Prostate gland (tissue), 2 donors: ENCODE results near the gene EPHB2. TPM values are rescaled to one million over a fixed set of nuclear protein-coding genes. Genes with fewer than 3 reads are reported as not detected.
"Not testable (repeated sequence)": the region's sequence is repeated elsewhere in the genome, so short reads cannot be mapped to it uniquely, and the experiment has no call there.

Source experiments
- DNase-seq: peaks from one replicate; pipeline ENCODE4 v3.0.0-alpha.2; 2019; ENCODE audit warnings: low spot score
- H3K27ac ChIP-seq, 2 donors: fragments of 200-600 bp; sonication (generic); 2 replicates each; pipeline ENCODE4 v1.5.1; 2017 to 2019
- H3K27me3 ChIP-seq: fragments of 200-600 bp; sonication (generic); replicated peaks from 2 replicates; pipeline ENCODE4 v1.5.1; 2019; ENCODE audit not compliant: insufficient read depth
- H3K36me3 ChIP-seq, 2 donors: fragments of 200-600 bp; sonication (generic); 1 replicate in 1 of 2; 2 replicates in 1 of 2; pipeline versions ENCODE4 v1.5.1 to v1.8.1; 2017 to 2019
- H3K4me1 ChIP-seq: fragments of 200-600 bp; sonication (generic); replicated peaks from 2 replicates; pipeline ENCODE4 v1.5.1; 2019
- H3K4me3 ChIP-seq, 2 donors: fragments of 200-600 bp; sonication (generic); 2 replicates each; pipeline ENCODE4 v1.5.1; 2017 to 2019
- H3K9me3 ChIP-seq: fragments of 200-600 bp; sonication (generic); 2 replicates; pipeline ENCODE4 v1.5.1; 2017
- CTCF ChIP-seq, 4 experiments: fragments of 200-600 bp in 2 of 4; fragments of 450-650 bp in 2 of 4; sonication (generic) in 2 of 4; IDR thresholded peaks; 1 replicate in 3 of 4; 2 replicates in 1 of 4; pipeline ENCODE4 v1.5.1; 2016 to 2019; ENCODE audit warnings: antibody characterized with exemption in 4 of 4, mild to moderate bottlenecking in 2 of 4, moderate library complexity in 2 of 4
- POLR2A ChIP-seq: fragments of 450-650 bp; IDR thresholded peaks from one replicate; pipeline ENCODE4 v1.6.1; 2016; ENCODE audit warnings: antibody characterized with exemption, mild to moderate bottlenecking
- POLR2AphosphoS5 ChIP-seq: sonication (generic); formaldehyde crosslinking; IDR thresholded peaks from one replicate; pipeline ENCODE4 v1.6.1; 2017; ENCODE audit warnings: antibody characterized with exemption
- whole genome bisulfite sequencing: methylation state at CpG from one replicate; pipeline ENCODE4 v1.1.5; 2018; 5-methylcytosine and 5-hydroxymethylcytosine counted together
- intact Hi-C: fragments of 100-400 bp; cut with DNase I; formaldehyde crosslinking; loops from one replicate; pipeline ENCODE4 v1.14.2; 2022
- total RNA-seq, 2 donors: library from RNA; depleted of rRNA; stranded (reverse); fragments of >200 nt; gene quantifications; one replicate each; pipeline ENCODE4 v1.1.0, GENCODE V29; 2016

The EPHB2 gene
- total RNA-seq, 2 donors from 2014 or later = 6.4 to 7.4 TPM

- WGBS = 63% methylated on average over 2 of the region's 2 CpGs
- Histone ChIP-seq H3K4me3 (no peak overlapping the region), H3K27me3 (no peaks in the 10 kb centered on the region), H3K36me3 (no peaks in the 10 kb centered on the region), H3K27ac (no peak overlapping the region), H3K4me1 (no peaks in the 10 kb centered on the region), H3K9me3 (no peaks in the 10 kb centered on the region)
- intact Hi-C loops = no loop called here
- no peak for DNase-seq
- no peak for TF ChIP-seq POLR2AphosphoS5
- no peak for TF ChIP-seq CTCF (IDR thresholded peaks at IDR 0.05)
- no peak for TF ChIP-seq POLR2A
Measured at GRCh38 chr1:22941257-22941656, 230.6 kb downstream of the EPHB2 start.

GRCh38 chr1:22944346-22945055, 233.9 kb downstream of the EPHB2 start:
- H3K36me3 ChIP-seq = no peaks in the 10 kb centered on the region
- no peaks in the 10 kb centered on the region for H3K4me1 ChIP-seq
- WGBS = 81% methylated on average over 4 of the region's 4 CpGs
- H3K4me3 ChIP-seq = no peak overlapping the region
- TF ChIP-seq POLR2A (no peak), CTCF (IDR thresholded peaks at IDR 0.05) (no peak), POLR2AphosphoS5 (no peak)
- intact Hi-C loops = no loop called here
- H3K27ac ChIP-seq = no peak overlapping the region
- no peak for DNase-seq
- no peaks in the 10 kb centered on the region for H3K9me3 ChIP-seq
- H3K27me3 ChIP-seq = no peaks in the 10 kb centered on the region

- H3K4me1 ChIP-seq, H3K9me3 ChIP-seq, H3K36me3 ChIP-seq, H3K4me3 ChIP-seq, DNase-seq, intact Hi-C loops, H3K27me3 ChIP-seq, H3K27ac ChIP-seq: not testable (repeated sequence)
- WGBS = 98% methylated on average over 4 of the region's 5 CpGs
Measured at GRCh38 chr1:22945171-22945570, 234.5 kb downstream of the EPHB2 start.

- Histone ChIP-seq H3K9me3 (no peaks in the 10 kb centered on the region), H3K4me1 (no peaks in the 10 kb centered on the region), H3K27me3 (peaks cover 5% of the 10 kb centered on the region), H3K27ac (no peak overlapping the region), H3K36me3 (no peaks in the 10 kb centered on the region), H3K4me3 (no peak overlapping the region)
- DNase-seq = no peak
- WGBS = 29% methylated on average over 5 of the region's 5 CpGs
- TF ChIP-seq POLR2AphosphoS5 = peak; percentile 6
- TF ChIP-seq CTCF (IDR thresholded peaks at IDR 0.05) = no peak
- TF ChIP-seq POLR2A = no peak
- intact Hi-C loops = no loop called here
Measured at GRCh38 chr1:22949822-22950331, 239.2 kb downstream of the EPHB2 start.

GRCh38 chr1:22951796-22952195, 241.2 kb downstream of the EPHB2 start:
- WGBS = 71% methylated on average over 3 of the region's 3 CpGs
- H3K36me3 ChIP-seq = no peaks in the 10 kb centered on the region
- no peak for TF ChIP-seq POLR2AphosphoS5
- no peak for TF ChIP-seq CTCF (IDR thresholded peaks at IDR 0.05)
- no peak for TF ChIP-seq POLR2A
- no peak overlapping the region for H3K4me3 ChIP-seq
- intact Hi-C loops = no loop called here
- DNase-seq = no peak
- H3K9me3 ChIP-seq = no peaks in the 10 kb centered on the region
- peaks cover 5% of the 10 kb centered on the region for H3K27me3 ChIP-seq
- no peaks in the 10 kb centered on the region for H3K4me1 ChIP-seq
- no peak overlapping the region for H3K27ac ChIP-seq
